ENCODE data around the gene EIF4E.

- TF ChIP-seq CTCF (IDR thresholded peaks at IDR 0.05; ENCODE audit: poor library complexity) (no peak), EZH2 (IDR thresholded peaks at IDR 0.05; ENCODE audit: borderline replicate concordance) (no peak), EZH2phosphoT487 (IDR thresholded peaks at IDR 0.05; ENCODE audit: low read depth, severe bottlenecking, unreplicated experiment) (no peak)
These were observed 23.1 kb downstream of the EIF4E start for GRCh38 chr4:98905839-98906238.

Measured in hepatocyte (in vitro differentiated cells).